HEK293 (cell line): Measurements from ENCODE around the gene STRIP1.

Experiments
- CTCF ChIA-PET: fragments of 350-600 bp; formaldehyde crosslinking; extraction: SDS; loops from one replicate; lab custom pipeline; 2021; ENCODE audit warnings: antibody characterized with exemption; lab: Yijun Ruan, JAX
- POLR2A ChIA-PET: fragments of 300-600 bp; formaldehyde crosslinking; extraction: SDS; loops from one replicate; lab custom pipeline; 2020; ENCODE audit warnings: antibody characterized with exemption, inconsistent platforms; lab: Yijun Ruan, JAX
- H3K27ac ChIP-seq: fragments of 200-500 bp; sonication (Bioruptor generic); 2 replicates; pipeline ENCODE4 v1.5.1; 2014; ENCODE audit warnings: low read depth, low read length, control low read depth, inconsistent platforms; ENCODE audit errors: extremely low read depth
- H3K36me3 ChIP-seq, 2 experiments: fragments of 200-500 bp in 1 of 2; sonication (Bioruptor generic) in 1 of 2; 1 replicate in 1 of 2; 2 replicates in 1 of 2; pipeline ENCODE4 v1.5.1; 2014 to 2017; ENCODE audit warnings: inconsistent platforms in 2 of 2, low read length in 2 of 2; ENCODE audit not compliant: control insufficient read depth in 2 of 2, insufficient read depth in 1 of 2
- H3K4me1 ChIP-seq: fragments of 200-500 bp; sonication (Bioruptor generic); 2 replicates; pipeline ENCODE4 v1.5.1; 2014; ENCODE audit warnings: mild to moderate bottlenecking, low read length, inconsistent platforms; ENCODE audit not compliant: control insufficient read depth, insufficient read depth
- H3K4me3 ChIP-seq: 2 replicates; pipeline ENCODE4 v1.5.1; 2011; ENCODE audit warnings: low read depth, mild to moderate bottlenecking, control low read depth, low read length, moderate library complexity
- H3K9me3 ChIP-seq: fragments of 200-500 bp; sonication (Bioruptor generic); 2 replicates; pipeline ENCODE4 v1.5.1; 2014; ENCODE audit warnings: low read depth, low read length, inconsistent platforms; ENCODE audit not compliant: control insufficient read depth, insufficient read depth
- EGR2 ChIP-seq: fragments of 450-650 bp; formaldehyde crosslinking; IDR thresholded peaks from 2 replicates; pipeline ENCODE4 v1.5.1; 2016; ENCODE audit warnings: low read depth, missing biosample characterization, missing genetic modification characterization
- FEZF1 ChIP-seq: fragments of 450-650 bp; formaldehyde crosslinking; IDR thresholded peaks from 2 replicates; pipeline ENCODE4 v1.5.1; 2016; ENCODE audit warnings: missing biosample characterization, missing genetic modification characterization
- GLI2 ChIP-seq: fragments of 450-650 bp; formaldehyde crosslinking; IDR thresholded peaks from 2 replicates; pipeline ENCODE4; 2017; ENCODE audit warnings: missing biosample characterization, missing genetic modification characterization, low read depth, borderline replicate concordance
- GLIS2 ChIP-seq: fragments of 450-650 bp; formaldehyde crosslinking; IDR thresholded peaks from 2 replicates; pipeline ENCODE4 v1.5.1; 2016; ENCODE audit warnings: missing biosample characterization, missing genetic modification characterization
- HOXC10 ChIP-seq: sonication (generic); formaldehyde crosslinking; IDR thresholded peaks from 2 replicates; pipeline ENCODE4 v1.8.1; 2023; ENCODE audit warnings: mild to moderate bottlenecking, missing genetic modification reagents
- PRDM1 ChIP-seq: fragments of 450-650 bp; formaldehyde crosslinking; IDR thresholded peaks from 2 replicates; pipeline ENCODE4; 2016; ENCODE audit warnings: missing biosample characterization, missing genetic modification characterization
- SCRT2 ChIP-seq: fragments of 450-650 bp; formaldehyde crosslinking; IDR thresholded peaks from 2 replicates; pipeline ENCODE4 v1.5.1; 2016; ENCODE audit warnings: missing biosample characterization, missing genetic modification characterization
- SP7 ChIP-seq: fragments of 450-650 bp; formaldehyde crosslinking; IDR thresholded peaks from 2 replicates; pipeline ENCODE4 v1.5.1; 2016; ENCODE audit warnings: missing biosample characterization, missing genetic modification characterization
- TCF7L2 ChIP-seq: IDR thresholded peaks from 2 replicates; pipeline ENCODE4 v1.6.1; 2011; ENCODE audit warnings: low read depth, mild to moderate bottlenecking, inconsistent platforms, low read length, moderate library complexity, borderline replicate concordance
- ZBTB17 ChIP-seq: fragments of 450-650 bp; formaldehyde crosslinking; IDR thresholded peaks from 2 replicates; pipeline ENCODE4 v1.5.1; 2016; ENCODE audit warnings: missing biosample characterization, missing genetic modification characterization
- ZBTB20 ChIP-seq: fragments of 450-650 bp; formaldehyde crosslinking; IDR thresholded peaks from 2 replicates; pipeline ENCODE4 v1.5.1; 2016; ENCODE audit warnings: missing biosample characterization, missing genetic modification characterization
- ZBTB44 ChIP-seq: fragments of 450-650 bp; IDR thresholded peaks from 2 replicates; pipeline ENCODE4 v1.5.1; 2018; ENCODE audit warnings: missing biosample characterization, mild to moderate bottlenecking, missing genetic modification characterization
- ZBTB8A ChIP-seq: fragments of 450-650 bp; formaldehyde crosslinking; IDR thresholded peaks from 2 replicates; pipeline ENCODE4 v1.5.1; 2016; ENCODE audit warnings: missing biosample characterization, missing genetic modification characterization
- ZFHX2 ChIP-seq: fragments of 450-650 bp; formaldehyde crosslinking; conservative IDR thresholded peaks from 2 replicates; pipeline ENCODE4 v1.5.1; 2016; ENCODE audit warnings: missing biosample characterization, missing genetic modification characterization
- ZNF175 ChIP-seq: fragments of 450-650 bp; formaldehyde crosslinking; IDR thresholded peaks from 2 replicates; pipeline ENCODE4 v1.5.1; 2016; ENCODE audit warnings: missing biosample characterization, missing genetic modification characterization
- ZNF223 ChIP-seq: fragments of 450-650 bp; formaldehyde crosslinking; IDR thresholded peaks from 2 replicates; pipeline ENCODE4 v1.5.1; 2016; ENCODE audit warnings: missing biosample characterization, missing genetic modification characterization
- ZNF239 ChIP-seq: fragments of 450-650 bp; formaldehyde crosslinking; IDR thresholded peaks from 2 replicates; pipeline ENCODE4 v1.5.1; 2016; ENCODE audit warnings: missing biosample characterization, missing genetic modification characterization
- ZNF292 ChIP-seq: fragments of 450-650 bp; formaldehyde crosslinking; IDR thresholded peaks from 2 replicates; pipeline ENCODE4 v1.5.1; 2016; ENCODE audit warnings: low read depth, missing biosample characterization, missing genetic modification characterization, borderline replicate concordance
- ZNF449 ChIP-seq: fragments of 450-650 bp; formaldehyde crosslinking; IDR thresholded peaks from 2 replicates; pipeline ENCODE4 v1.5.1; 2017; ENCODE audit warnings: missing biosample characterization, mild to moderate bottlenecking, missing genetic modification characterization, moderate library complexity
- ZNF560 ChIP-seq: fragments of 450-650 bp; formaldehyde crosslinking; IDR thresholded peaks from 2 replicates; pipeline ENCODE4 v1.5.1; 2017; ENCODE audit warnings: missing biosample characterization, missing genetic modification characterization, borderline replicate concordance
- ZNF600 ChIP-seq: fragments of 450-650 bp; formaldehyde crosslinking; IDR thresholded peaks from 2 replicates; pipeline ENCODE4 v1.5.1; 2016; ENCODE audit warnings: missing biosample characterization, missing genetic modification characterization
- ZSCAN4 ChIP-seq: fragments of 450-650 bp; formaldehyde crosslinking; IDR thresholded peaks from 2 replicates; pipeline ENCODE4 v1.5.1; 2017; ENCODE audit warnings: missing biosample characterization, missing genetic modification characterization
- TF ChIP-seq, protein P1 (sequence below): fragments of 450-650 bp; formaldehyde crosslinking; optimal IDR thresholded peaks from 2 replicates; pipeline ENCODE3; 2016; ENCODE audit warnings: missing biosample characterization, mild to moderate bottlenecking, missing genetic modification characterization
- TF ChIP-seq, protein P2 (sequence below): fragments of 450-650 bp; formaldehyde crosslinking; IDR thresholded peaks from 2 replicates; pipeline ENCODE4 v1.5.1; 2016; ENCODE audit warnings: missing biosample characterization, missing genetic modification characterization

STRIP1 gene

GRCh38 chr1:110034451-110035235 is at the start of gene STRIP1 (continued):
- TF ChIP-seq ZBTB44 (tag by site-specific recombination) = peak; percentile 55; the same call in 1 of the 2 replicates
- no peak for TF ChIP-seq ZNF292 (tag by site-specific recombination)
- no peak for TF ChIP-seq ZSCAN4 (tag by site-specific recombination)
- peak; percentile 92 for TF ChIP-seq FEZF1
- TF ChIP-seq, protein P1, sequence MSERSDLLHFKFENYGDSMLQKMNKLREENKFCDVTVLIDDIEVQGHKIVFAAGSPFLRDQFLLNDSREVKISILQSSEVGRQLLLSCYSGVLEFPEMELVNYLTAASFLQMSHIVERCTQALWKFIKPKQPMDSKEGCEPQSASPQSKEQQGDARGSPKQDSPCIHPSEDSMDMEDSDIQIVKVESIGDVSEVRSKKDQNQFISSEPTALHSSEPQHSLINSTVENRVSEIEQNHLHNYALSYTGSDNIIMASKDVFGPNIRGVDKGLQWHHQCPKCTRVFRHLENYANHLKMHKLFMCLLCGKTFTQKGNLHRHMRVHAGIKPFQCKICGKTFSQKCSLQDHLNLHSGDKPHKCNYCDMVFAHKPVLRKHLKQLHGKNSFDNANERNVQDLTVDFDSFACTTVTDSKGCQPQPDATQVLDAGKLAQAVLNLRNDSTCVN (tag by site-specific recombination) = peak; percentile 55
- TF ChIP-seq ZNF449 = 0 out of 2 replicates have a peak, but pooled peaks have one; percentile 61
- peak; percentile 82 for TF ChIP-seq ZNF223 (tag by site-specific recombination)
- TF ChIP-seq ZBTB8A (tag by site-specific recombination) = peak; percentile 40; the same call in 1 of the 2 replicates

GRCh38 chr1:109985247-109986053 is 49.0 kb upstream of the STRIP1 start:
- ChIA-PET POLR2A (interaction anchor here (1.0 to 2.9 kb wide), 11 partner anchors 9 to 437 kb away, joined by 3 to 22 read pairs (median 4); partner anchors contain the start of genes GNAI3 and STRIP1), CTCF (interaction anchor here (0.7 to 12.6 kb wide), 30 partner anchors 11 to 453 kb away, joined by 3 to 522 read pairs (median 7); partner anchors contain the start of genes AMPD2, GNAT2 and STRIP1)
- Histone ChIP-seq H3K9me3 (no peaks in the 10 kb centered on the region), H3K36me3 (peaks cover 0 to 21% of the 10 kb centered on the region in 2 experiments; a peak in 1 of 3 replicates), H3K4me3 (peak overlapping the region; percentile 81), H3K27ac (peak overlapping the region; percentile 68; the same call in 1 of the 2 replicates), H3K4me1 (0 out of 2 replicates have a peak, but pooled peaks cover 3% of the 10 kb centered on the region)
- no peak for TF ChIP-seq SP7 (tag by site-specific recombination)
- TF ChIP-seq EGR2 (tag by site-specific recombination) = peak; percentile 53
- TF ChIP-seq ZBTB17 (tag by site-specific recombination) = peak; percentile 62
- no peak for TF ChIP-seq ZNF239
- peak; percentile 70 for TF ChIP-seq ZFHX2 (tag by site-specific recombination)
- 0 out of 2 replicates have a peak, but pooled peaks have one; percentile 47 for TF ChIP-seq ZNF600 (tag by site-specific recombination)
- peak; percentile 41; the same call in 1 of the 2 replicates for TF ChIP-seq SCRT2 (tag by site-specific recombination)
- TF ChIP-seq TCF7L2 = no peak
- TF ChIP-seq, protein P2, sequence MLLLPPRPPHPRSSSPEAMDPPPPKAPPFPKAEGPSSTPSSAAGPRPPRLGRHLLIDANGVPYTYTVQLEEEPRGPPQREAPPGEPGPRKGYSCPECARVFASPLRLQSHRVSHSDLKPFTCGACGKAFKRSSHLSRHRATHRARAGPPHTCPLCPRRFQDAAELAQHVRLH (tag by site-specific recombination) = no peak
- TF ChIP-seq GLIS2 (tag by site-specific recombination) = peak; percentile 25; the same call in 1 of the 2 replicates
- TF ChIP-seq ZNF560 = no peak
- no peak for TF ChIP-seq GLI2
- peak; percentile 96 for TF ChIP-seq PRDM1 (tag by site-specific recombination)
- no peak for TF ChIP-seq HOXC10 (CRISPR knock-in tag)
- no peak for TF ChIP-seq ZNF175 (tag by site-specific recombination)
- 0 out of 2 replicates have a peak, but pooled peaks have one; percentile 32 for TF ChIP-seq ZBTB20 (tag by site-specific recombination)
